GM11168 (cell line): ENCODE measurements around the gene ROBO2.

Source experiments
- in situ Hi-C: fragments of 300-500 bp; cut with MboI; formaldehyde crosslinking; loops from one replicate; pipeline ENCODE4 v1.12.0; 2022; ENCODE audit warnings: low sequenced_read_pairs; ENCODE audit not compliant: unreplicated experiment

ROBO2 gene

GRCh38 chr3:77456906-77457305, 417.0 kb downstream of the ROBO2 start:
- in situ Hi-C loops, result no loop called here

GRCh38 chr3:77459926-77460325, 420.0 kb downstream of the ROBO2 start:
- in situ Hi-C loops, result no loop called here

- in situ Hi-C loops, result no loop called here
Measured at GRCh38 chr3:77460326-77460725, 420.4 kb downstream of the ROBO2 start.

- in situ Hi-C loops, result no loop called here
Measured at GRCh38 chr3:77462951-77463350, 423.1 kb downstream of the ROBO2 start.

DNA sequence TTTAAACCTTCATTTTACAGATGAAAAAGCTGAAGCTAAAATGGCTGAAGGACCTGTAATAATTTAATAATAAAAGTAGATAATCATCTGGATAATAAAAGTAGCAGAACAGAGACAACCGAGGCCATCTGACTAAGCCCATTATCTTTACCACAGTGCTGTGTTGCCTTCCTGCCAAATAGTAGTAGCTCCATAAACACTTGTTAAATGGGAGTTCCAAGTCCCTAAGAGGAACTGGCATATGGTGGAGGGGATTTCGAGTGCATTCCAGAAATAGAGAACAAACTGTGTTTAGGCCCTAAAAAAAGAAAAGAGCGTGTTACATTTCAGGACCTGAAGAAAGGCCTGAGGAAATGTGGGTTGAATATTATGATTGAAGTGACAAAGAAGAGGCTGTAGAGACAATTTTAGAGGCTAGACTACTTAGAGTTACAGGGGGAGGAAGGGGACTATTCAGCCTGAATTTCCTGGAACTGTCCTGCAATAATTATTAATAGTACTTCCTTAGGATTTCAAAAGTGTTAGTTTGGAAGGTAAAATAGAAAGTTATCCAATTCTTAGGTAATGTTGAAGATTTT, 424.3 kb downstream of the ROBO2 start:
- in situ Hi-C loops, result no loop called here

GRCh38 chr3:77466562-77467115, 426.7 kb downstream of the ROBO2 start:
- in situ Hi-C loops, result no loop called here

DNA sequence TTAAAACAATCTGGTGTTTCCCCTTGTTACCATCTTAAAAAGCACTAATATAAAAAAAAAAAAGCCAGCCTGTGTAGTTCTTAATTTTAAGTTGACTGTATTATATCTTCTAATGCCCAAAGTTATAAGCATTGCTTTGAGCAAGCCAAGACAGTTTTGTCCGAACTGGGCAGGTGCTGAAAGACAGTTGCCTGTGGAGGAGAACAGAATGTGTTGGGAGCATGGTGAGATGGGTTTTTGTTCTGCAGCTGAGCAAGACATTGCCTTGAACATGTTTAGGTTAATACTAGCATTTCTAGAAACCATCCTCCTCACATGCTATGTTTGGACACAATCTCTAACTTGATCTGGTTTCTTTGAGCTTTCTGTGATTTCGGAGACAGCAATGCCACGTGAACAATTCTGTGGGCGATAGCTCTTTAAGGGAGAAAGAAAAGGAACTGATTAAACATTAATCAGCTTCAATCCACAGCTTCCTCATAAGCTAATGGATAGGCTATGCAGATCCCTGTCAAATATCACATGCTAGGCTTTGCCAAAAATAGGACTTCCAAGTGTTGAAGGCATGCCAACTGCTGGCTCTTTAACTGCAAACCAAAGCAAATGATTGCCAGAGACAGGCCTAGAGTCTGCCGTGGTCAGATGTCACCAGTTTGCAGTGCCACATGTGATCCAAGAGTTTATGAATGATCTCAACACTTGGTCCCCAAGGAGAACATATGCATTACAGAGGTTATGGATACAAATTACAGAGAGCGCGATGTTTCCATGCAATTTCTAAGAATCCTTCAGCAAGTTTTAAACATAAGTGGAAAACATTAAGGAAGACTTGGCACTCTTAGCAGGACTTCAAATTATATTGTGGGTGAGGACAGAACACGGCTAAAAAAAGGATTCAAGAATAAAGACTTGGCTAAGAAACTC, 428.1 kb downstream of the ROBO2 start:
- in situ Hi-C loops, result no loop called here

DNA sequence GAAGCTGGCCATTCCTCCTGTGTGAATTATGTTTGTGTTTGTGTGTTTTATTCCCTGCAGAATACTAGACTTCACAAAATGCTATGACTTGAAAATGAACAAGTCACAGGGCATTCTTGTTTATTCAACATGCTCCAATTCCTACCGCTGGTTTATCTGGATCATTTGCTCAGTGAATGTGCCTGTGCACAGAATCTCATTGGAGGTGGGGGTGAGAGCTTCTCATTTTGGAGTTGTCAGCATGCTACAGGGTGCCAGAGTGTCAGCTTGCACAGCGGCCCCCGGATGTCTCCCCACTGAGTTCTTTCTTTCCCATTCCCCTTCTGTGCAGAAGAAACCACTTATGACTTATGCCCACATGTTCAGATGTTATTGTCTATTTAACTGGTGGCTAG, 428.7 kb downstream of the ROBO2 start:
- in situ Hi-C loops, result no loop called here

GRCh38 chr3:77475507-77475906, 435.6 kb downstream of the ROBO2 start:
- in situ Hi-C loops, result no loop called here

DNA sequence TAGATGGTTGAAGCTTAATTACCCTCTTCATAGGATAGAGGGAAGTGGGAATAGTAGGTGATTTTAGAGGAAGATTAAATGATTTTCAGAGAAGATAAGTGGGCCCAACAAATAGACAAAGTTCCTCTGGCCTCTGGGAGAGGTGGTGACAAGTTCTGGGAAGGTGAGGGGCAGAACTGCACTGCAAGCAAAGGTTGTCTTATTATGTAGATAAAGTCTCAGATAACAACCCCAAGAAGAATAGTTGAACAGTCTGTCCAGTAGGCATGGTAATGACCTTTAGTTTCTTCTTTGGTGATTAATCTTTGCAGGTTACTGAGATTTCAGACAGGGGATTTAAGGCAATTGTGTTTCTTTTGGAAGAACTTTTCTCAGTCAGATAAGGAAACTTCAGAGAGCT, 439.1 kb downstream of the ROBO2 start:
- in situ Hi-C loops, result no loop called here

- in situ Hi-C loops, result no loop called here
Measured at GRCh38 chr3:77489216-77489615, 449.3 kb downstream of the ROBO2 start.

DNA sequence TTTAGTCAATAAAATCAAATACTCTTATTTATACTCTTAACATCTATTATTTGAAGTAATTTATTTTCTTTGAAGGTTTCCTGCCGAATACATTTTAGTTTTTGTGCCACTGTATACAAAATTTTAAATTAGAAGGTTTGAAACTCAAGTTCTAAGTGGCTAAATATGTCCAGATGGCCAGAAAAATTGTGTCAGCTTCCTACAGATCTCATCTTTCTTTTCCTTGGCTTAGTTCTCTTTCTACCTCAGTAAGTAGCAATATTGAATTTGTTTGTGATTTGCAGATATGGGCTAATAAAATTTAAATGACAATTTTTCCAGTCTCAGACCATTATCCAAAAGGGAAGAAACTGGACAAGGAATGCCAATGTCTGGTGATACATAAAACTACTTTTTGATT, 452.1 kb downstream of the ROBO2 start:
- in situ Hi-C loops, result no loop called here

DNA sequence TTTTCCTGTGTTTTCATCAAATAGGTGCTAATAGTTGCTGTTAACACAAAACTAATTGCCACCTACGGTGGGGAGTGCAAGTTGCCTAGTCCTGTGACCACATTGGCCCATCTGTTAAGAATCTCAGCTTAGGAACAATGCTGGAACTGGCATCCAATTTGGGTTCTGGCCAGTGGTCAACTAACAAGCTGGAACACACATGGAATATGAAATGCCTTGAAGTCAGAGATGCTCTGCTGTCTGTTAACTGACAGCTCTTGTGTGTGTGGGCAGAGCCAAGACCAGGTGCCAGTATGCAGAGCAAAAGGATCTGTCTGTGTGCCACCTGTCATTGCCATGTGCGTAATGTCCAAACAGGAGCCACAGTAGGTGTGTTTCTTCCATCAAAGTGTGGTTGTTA, 460.8 kb downstream of the ROBO2 start:
- in situ Hi-C loops, result no loop called here

GRCh38 chr3:77506384-77506783, 466.5 kb downstream of the ROBO2 start:
- in situ Hi-C loops, result no loop called here

- in situ Hi-C loops, result no loop called here
Measured at GRCh38 chr3:77513542-77513941, 473.6 kb downstream of the ROBO2 start.

DNA sequence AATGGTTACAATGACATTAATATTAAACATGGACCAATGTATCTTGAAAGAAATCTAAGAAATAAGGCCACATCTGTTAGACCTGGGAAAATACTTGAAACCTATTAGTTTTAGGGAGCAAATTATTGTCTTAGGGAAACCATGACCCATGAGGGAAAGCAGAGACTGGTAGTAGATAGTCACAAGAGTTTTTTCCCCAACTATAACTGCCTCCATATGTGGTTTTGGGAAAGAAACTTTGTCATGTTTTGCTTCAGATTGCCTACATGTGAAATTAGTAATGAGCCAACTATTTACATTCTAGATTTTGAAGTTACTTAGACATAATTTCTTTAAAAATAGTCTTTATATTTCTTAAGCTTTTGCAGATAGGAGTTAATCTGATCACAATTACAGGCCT, 474.9 kb downstream of the ROBO2 start:
- in situ Hi-C loops, result no loop called here

GRCh38 chr3:77524463-77524862, 484.6 kb downstream of the ROBO2 start:
- in situ Hi-C loops, result no loop called here

- in situ Hi-C loops, result no loop called here
Measured at GRCh38 chr3:77524946-77525682, 485.2 kb downstream of the ROBO2 start.

DNA sequence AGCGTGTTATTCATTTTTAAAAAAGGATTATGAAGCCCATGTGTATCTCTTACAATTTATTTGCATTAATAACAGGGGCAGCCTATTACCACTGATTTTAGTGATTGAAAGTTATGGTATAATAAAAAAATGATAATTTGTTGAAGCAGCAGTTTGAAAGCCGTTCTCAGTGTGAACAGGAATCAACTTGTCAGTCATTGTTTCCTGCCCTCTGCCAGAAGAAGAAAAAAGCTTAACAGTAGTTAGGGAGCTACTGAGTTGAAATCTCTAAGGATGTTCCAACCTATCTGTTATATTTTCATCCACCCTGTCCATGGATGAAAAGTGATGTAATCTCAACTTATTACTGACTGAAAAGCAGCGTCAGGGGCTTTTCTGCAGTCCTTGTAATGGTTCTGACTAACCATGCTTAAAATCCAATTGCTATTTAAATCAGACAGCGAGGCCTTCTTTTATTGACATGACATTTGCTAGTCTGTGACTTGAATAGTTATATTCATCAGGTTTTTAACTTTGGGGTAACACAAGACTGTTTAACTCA, 486.7 kb downstream of the ROBO2 start:
- in situ Hi-C loops, result no loop called here

- in situ Hi-C loops, result no loop called here
Measured at GRCh38 chr3:77529522-77529921, 489.6 kb downstream of the ROBO2 start.

DNA sequence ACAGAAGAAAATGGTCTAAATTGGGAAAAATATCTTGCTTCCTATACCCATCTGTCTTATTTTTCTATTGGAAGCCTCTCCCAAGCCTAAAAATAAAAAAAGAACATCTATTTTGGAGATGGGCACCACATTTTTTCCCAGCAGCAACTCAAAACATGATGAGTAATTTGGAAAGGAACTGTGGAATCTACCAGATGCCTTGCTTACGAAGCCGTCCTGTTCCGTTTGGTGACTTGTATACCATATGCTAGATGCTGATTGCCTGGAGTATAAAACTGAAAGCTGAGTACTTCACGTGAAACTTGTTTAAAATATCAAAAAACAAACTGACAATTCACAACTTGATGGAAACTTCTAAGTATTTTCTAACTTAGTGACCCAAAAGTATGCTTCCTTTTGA, 491.0 kb downstream of the ROBO2 start:
- in situ Hi-C loops, result no loop called here
